Vagina (tissue), 2 donors: Measurements from ENCODE around the gene DPYSL3.
A peak's percentile ranks its signal among the peaks of the same experiment; 100 is the strongest.

Experiments
- POLR2A ChIP-seq, 2 donors: fragments of 450-650 bp; IDR thresholded peaks; one replicate each; pipeline ENCODE4 v1.6.1; 2017; ENCODE audit warnings: antibody characterized with exemption in 2 of 2, mild to moderate bottlenecking in 2 of 2, moderate library complexity in 2 of 2
- POLR2AphosphoS5 ChIP-seq, 2 donors: sonication (generic); formaldehyde crosslinking; IDR thresholded peaks; one replicate each; pipeline ENCODE4 v1.9.0; 2017; ENCODE audit warnings: antibody characterized with exemption in 2 of 2, mild to moderate bottlenecking in 2 of 2, low read depth in 1 of 2; ENCODE audit not compliant: insufficient read depth in 1 of 2
- TF ChIP-seq, protein P1 (sequence below), 3 experiments: fragments of 450-650 bp in 2 of 3; fragments of 200-600 bp in 1 of 3; sonication (generic) in 1 of 3; IDR thresholded peaks; one replicate each; pipeline ENCODE4 v1.5.1; 2017 to 2019; ENCODE audit warnings: antibody characterized with exemption in 3 of 3, mild to moderate bottlenecking in 2 of 3, moderate library complexity in 2 of 3

GRCh38 chr5:147403651-147404640, 105.9 kb downstream of the DPYSL3 start:
- no peak for TF ChIP-seq POLR2A (IDR thresholded peaks at IDR 0.05)
- TF ChIP-seq, protein P1, sequence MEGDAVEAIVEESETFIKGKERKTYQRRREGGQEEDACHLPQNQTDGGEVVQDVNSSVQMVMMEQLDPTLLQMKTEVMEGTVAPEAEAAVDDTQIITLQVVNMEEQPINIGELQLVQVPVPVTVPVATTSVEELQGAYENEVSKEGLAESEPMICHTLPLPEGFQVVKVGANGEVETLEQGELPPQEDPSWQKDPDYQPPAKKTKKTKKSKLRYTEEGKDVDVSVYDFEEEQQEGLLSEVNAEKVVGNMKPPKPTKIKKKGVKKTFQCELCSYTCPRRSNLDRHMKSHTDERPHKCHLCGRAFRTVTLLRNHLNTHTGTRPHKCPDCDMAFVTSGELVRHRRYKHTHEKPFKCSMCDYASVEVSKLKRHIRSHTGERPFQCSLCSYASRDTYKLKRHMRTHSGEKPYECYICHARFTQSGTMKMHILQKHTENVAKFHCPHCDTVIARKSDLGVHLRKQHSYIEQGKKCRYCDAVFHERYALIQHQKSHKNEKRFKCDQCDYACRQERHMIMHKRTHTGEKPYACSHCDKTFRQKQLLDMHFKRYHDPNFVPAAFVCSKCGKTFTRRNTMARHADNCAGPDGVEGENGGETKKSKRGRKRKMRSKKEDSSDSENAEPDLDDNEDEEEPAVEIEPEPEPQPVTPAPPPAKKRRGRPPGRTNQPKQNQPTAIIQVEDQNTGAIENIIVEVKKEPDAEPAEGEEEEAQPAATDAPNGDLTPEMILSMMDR (IDR thresholded peaks at IDR 0.05), result no peak
- peak in 1 of 2 donors; percentile 74 for TF ChIP-seq POLR2AphosphoS5 (IDR thresholded peaks at IDR 0.05; ENCODE audit: insufficient read depth in 1 of 2, low read depth in 1 of 2)
